Measurements from ENCODE around the gene SYNGR1.

GRCh38 chr22:39301108-39301507 is 48.7 kb upstream of the SYNGR1 start:
- TF ChIP-seq CTCF (IDR thresholded peaks at IDR 0.05; ENCODE audit: low read depth, low read length) (no peak), EZH2phosphoT487 (IDR thresholded peaks at IDR 0.05; ENCODE audit: low read depth) (no peak)

Measured in OCI-LY3 (cell line).